ENCODE measurements around the gene ZNF644.

Gene ZNF644

DNA sequence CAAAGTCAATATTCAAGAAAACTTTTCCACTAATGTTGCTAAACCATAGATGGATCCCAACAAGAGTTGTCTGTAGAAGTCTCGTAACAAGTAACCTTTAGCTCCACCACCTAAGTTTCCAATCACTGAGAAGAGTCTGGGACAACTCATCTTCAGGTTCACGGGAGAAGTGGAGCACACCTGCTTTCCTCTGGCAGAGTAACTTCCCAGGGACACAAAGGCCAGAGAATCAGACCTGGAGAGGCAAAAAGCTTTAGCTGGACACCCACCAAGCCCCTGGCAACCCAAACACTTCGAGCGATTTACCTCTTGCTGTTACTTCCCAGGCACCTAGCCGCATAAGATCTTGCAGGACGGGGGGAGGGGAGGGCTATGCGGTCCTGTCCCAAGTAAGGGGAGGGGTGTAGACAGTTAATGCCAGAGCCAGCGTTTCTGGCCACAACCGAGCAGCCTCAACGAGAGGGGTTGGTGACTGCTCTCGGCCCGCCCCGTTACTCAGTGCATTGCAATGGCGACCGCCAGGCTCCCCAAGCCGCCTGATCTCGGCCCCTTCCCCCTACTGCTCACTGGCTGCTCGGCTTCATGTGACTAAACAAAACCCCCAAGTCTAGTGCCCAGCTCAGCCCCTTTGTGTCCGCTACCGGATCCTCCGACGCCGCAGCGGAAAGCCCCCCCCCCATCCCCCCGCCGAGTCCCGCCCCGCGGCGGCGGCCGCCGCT is 709 bp downstream of the ZNF644 start:
- DNase-seq: peak; percentile 70

DNA sequence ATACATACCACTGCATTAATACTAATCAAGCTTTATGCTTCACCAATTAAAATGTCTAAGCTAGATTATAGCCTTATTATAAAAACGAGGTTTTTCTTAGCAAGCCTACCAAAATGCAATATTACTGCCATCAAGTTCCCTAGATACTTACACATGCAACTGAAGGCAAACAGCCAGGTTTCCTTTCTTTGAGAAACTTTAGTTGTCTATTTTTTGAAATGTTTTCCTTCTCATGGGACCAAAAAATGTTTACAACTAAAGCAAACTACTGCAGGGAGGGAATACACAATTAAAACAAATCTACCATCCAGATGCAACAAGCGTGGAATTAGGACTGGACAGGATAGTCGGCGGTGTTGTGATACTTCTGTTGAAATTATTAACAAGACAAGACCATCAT is 1.3 kb downstream of the ZNF644 start:
- DNase-seq: no peak

DNA sequence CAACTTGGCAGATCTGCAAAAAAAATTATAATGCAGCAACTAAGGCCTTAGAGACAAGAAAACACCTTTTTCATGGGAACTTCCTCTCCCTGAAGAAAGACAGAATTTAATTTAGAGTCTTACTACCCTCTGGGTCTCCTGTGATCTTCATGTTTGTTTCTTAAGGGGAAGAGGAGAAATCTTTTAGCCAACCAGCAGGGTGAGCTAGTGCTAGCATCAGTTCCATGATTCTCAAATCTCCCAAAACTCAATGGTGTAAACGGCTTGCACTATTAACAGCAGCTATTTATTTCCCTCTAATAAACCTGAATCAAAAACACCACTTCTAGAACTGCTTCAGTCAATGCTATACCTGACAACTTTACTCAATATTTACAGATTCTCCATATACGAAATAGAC is 3.8 kb downstream of the ZNF644 start:
- no peak for DNase-seq

- DNase-seq: no peak
Observed at GRCh38 chr1:91015794-91016550, 5.9 kb downstream of the ZNF644 start.

DNA sequence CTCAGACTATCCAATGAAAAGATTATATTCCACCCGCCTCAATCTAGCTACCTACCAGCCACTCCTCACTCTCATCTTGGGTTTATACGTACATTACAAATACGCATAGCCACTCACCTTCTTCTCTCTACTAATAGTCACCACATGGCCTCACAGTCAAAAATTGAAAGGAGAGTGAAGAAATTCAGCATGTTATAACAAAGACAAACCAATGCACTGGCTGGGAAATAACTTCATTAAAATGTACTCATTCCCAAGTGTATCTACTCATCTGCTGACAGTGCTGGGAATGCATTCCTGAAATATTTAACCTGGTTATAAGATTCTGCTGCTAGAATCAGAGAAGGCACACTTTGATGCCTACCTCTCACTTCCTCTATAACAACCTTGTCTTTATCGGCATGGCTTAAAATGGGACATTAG is 6.5 kb downstream of the ZNF644 start:
- DNase-seq: no peak

DNA sequence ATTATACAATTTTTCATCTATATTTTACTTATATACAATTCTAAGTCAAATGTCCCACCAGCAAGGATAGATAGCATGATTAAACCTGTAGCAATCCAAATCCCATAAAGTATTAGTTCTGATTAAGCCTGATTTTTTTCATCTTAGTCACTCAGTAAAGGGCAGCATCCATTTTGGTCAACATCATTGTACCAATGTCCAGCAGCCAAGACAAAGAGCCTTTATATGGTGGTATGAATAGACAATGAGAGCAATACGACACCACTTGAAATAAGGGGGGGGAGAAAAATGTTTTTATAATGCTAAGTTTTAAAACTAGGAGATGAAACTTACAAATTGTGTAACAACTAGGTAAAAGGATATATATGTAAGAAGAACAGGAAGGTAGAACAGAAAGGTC is 7.4 kb downstream of the ZNF644 start:
- DNase-seq: no peak

- no peak for DNase-seq
Observed at GRCh38 chr1:91013302-91013701, 8.5 kb downstream of the ZNF644 start.

DNA sequence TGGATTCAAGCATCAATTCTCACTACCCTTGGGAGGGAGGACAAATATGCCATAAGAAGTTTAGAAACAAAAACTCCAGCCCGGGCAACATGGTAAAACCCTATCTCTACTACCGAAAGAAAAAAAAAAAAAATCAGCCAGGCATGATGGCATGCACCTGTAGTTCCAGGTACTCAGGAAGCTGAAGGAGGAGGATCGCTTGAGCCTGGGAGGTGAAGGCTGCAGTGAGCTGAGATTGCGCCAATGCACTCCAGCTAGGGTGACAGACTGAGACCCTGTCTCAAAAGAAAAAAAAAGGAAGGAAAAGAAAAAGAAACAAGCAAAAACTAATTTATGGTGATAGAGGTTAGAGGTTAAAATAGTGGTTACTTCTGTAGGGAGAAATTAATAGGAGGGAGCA is 9.6 kb downstream of the ZNF644 start:
- no peak for DNase-seq

GRCh38 chr1:91011726-91012125 is 10.1 kb downstream of the ZNF644 start:
- no peak for DNase-seq

DNA sequence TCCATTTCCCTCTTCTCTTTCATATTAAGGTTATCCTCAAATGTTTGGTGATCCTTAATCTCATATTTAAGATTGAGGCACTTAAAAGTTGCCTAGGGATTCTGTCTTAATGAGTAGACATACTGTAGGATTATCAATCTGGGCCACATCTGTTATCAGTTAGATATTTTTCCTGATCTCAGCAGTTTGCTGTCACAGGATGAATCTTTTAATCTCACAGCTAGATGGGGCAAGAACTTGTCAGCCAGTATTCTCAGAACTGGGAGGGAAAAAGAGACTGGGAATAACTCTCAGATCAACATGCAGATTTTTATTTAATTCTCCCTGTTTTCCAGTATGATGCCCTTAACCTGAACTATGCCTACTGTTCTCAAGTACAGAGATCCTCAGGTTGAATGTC is 14.0 kb downstream of the ZNF644 start:
- DNase-seq: no peak

GRCh38 chr1:91007092-91007491 is 14.7 kb downstream of the ZNF644 start:
- DNase-seq: no peak

GRCh38 chr1:91006113-91006908 is 15.5 kb downstream of the ZNF644 start:
- no peak for DNase-seq

GRCh38 chr1:91005285-91005684 is 16.6 kb downstream of the ZNF644 start:
- no peak for DNase-seq

- DNase-seq: no peak
Observed at GRCh38 chr1:91004145-91004544, 17.7 kb downstream of the ZNF644 start.

GRCh38 chr1:90996742-90997413 is 25.0 kb downstream of the ZNF644 start:
- DNase-seq: no peak

DNA sequence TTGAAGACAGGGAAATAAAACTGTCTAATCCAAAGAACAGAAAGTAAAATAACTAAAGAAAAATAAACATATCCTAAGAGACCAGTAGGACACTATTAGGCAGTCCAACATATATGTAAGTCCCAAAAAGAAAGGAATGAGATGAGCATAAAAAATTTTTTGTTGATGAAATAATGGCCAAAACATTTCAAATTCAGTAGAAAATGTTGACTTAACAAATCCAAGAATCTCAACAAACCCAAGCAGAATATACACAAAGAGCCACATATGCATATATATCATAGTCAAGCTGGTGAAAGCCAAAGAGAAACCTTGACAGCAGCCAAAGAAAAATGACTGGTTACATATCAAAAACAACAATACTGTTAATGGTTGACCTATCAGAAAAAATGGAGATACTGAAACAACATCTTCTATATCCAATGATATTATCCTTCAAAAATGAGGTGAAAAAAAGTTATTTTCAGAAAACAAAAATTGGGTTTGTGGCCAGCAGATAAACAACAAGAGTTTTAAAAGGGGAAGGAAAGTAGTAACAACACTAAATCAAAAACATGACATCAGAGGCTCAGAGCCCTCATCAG is 26.4 kb downstream of the ZNF644 start:
- no peak for DNase-seq

GRCh38 chr1:90994461-90994860 is 27.4 kb downstream of the ZNF644 start:
- no peak for DNase-seq

DNA sequence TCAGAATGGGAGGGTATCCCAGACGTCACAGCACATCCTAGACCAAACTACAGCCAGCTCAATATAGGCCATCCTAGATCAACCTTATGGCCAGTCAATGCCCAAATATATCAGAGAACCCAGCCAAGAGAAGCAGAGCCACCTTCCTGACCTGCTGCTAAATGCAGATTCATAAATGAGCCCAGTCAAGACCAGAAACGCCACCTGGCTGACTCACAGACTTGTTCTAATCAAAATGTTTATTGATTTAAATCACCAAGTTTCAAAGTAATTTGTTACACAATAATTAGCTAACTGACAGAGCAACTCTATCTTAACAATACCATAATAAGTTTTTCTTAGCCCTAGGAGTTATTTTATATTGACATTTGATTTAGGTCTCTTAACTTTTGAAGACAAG is 28.6 kb downstream of the ZNF644 start:
- DNase-seq: no peak

DNA sequence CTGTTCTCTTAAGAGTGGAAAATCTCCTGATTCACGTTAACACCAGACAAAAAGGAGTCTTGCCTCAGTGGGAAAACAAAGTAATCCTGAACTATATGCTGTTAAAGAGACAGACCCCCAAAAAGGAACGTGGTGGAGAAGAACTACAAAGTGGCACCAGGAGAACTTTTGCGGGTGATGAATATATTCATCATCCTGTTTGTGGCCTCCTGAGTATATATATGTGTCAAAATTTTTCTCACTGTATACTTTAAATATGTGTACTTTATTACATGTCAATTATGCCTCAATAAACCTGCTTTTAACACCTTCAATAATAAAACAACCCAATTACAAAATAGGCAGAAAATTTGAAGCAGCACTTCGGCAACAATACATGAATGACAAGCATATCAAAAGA is 31.1 kb downstream of the ZNF644 start:
- no peak for DNase-seq

DNA sequence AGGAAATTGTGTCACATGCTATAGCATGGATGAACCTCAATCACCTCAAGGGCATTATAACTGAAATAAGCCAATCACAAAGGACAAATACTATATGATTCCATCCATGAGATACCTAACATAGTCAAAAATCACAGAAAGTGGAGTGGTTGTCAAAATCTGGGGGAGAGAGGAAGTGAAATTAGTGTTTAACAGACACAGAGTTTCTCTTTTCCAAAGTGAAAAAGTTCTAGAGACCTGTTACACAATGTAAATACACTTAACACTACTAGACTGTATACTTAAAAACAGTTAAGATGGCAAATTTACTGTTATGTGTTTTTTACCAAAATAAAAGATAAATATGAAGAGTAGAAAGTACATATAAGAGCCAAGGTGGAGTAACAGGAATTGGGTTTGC is 31.8 kb downstream of the ZNF644 start:
- no peak for DNase-seq

DNA sequence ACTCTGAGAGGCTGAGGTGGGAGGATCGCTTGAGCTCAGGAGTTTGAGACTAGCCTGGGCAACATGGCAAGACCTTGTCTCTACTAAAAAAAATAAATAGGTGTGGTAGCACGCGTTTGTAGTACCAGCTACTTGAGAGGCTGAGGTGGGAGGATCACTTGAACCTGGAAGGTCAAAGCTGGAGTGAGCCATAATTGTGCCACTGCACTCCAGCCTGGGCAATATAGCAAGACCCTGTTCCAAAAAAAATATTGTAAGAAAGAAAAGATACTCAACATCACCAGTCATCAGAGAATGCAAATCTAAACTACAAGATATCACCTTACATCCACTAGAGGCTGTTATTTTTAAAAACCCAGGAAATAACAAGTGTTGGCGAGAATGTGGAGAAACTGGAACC is 32.5 kb downstream of the ZNF644 start:
- no peak for DNase-seq

DNA sequence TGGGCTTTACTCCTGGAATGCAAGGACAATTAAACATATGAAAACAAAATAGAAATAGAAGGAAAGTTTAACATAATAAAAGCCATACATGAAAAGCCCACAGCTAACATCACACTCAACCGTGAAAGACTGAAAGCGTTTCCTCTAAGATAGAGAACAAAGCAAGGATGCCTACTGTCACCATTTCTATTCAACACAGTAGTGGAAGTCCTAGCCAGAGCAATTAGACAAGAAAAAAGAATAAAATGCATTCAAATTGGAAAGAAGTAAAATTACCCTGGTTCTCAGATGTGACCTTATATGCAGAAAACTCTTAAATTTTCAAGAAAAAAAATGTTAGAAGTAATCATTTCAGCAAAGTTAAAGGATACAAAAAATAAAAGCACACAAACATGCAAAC is 34.0 kb downstream of the ZNF644 start:
- no peak for DNase-seq

DNA sequence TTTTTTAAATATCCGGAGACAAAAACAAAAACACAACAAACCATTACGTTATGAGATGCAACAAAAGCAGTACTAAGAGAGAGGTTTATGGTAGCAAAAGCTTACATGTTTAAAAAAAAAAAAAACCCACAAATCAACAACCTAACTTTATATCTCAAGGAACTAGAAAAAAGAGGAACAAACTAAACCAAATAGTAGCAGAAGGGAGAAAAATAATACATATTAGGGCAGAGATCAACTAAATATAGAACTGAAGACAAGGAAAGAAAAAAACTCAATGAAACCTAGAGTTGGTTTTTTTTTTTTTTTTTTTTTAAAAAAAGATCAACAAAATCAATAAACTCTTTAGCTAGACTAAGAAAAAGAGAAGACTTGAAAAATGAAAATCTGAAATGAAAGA is 34.9 kb downstream of the ZNF644 start:
- no peak for DNase-seq
